Amniotic stem cell (primary cell): ENCODE data around the gene DMD.
"Not testable (repeated sequence)": the region's sequence is repeated elsewhere in the genome, so short reads cannot be mapped to it uniquely, and the experiment has no call there.

Source experiments
- DNase-seq: peaks from one replicate; lab custom pipeline; 2025; lab: John Stamatoyannopoulos, UW

Gene DMD

GRCh38 chrX:32268207-32268606, 943.1 kb downstream of the DMD start:
- DNase-seq, result no peak

DNA sequence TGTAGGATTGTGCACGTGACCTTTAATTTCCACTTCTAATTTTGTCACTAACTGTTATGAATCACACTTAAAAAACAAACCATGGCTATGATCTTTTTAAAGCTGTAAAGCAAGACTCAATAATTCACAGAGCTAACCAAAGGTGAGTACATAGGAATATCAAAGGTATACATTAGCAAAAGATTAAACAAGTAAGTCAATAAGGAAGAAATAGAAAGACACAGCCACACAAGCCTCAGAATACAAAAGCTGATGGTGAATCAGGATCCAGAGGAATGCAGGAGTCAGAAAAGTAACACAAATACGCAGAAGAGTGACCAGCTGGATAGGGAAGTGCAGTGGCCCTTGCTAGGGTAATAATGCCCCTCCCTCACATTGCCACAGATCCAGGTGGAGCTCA, 943.6 kb downstream of the DMD start:
- no peak for DNase-seq

- not testable (repeated sequence) for DNase-seq
Measured at GRCh38 chrX:32246675-32247074, 964.7 kb downstream of the DMD start.

- DNase-seq, result no peak
Measured at GRCh38 chrX:32195611-32196010, 1015.7 kb downstream of the DMD start.

DNA sequence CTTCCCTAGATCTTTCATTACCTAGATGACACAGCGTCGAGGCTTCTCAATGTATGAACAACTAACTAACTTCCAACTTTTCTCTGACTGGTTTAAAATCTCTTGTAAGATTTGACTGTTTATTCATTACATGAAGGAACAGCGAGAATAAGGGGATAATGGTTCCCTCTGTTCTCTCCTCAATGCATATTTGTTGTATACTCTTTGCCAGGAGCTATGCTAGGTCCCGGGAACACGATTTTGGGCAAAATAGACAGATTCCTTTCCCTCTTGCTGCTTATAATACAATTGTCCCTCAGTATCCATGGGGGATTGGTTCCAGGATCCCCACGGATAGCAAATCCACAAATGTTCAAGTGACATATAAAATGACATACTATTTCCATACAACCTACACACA, 1020.0 kb downstream of the DMD start:
- no peak for DNase-seq

DNA sequence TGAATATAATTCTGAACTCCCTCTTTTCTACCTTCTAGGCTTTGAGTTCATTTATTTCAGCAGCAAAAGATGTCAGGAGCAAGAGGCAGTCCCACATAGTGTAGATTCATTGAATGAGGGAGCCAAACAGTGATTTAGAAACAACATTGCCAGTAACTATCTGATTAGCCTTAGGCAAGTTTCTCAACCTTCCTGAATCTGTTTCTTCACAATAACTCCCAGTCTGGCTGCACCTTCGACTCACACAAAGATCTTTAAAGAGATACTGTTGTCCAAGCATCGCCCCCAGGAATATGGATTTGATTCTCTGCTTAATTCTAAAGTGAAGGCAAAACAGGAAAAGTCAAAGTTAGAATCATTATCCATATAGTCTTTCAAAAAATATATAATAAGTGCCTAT, 1026.2 kb downstream of the DMD start:
- no peak for DNase-seq

GRCh38 chrX:32183066-32183465, 1028.3 kb downstream of the DMD start:
- DNase-seq, result no peak

DNA sequence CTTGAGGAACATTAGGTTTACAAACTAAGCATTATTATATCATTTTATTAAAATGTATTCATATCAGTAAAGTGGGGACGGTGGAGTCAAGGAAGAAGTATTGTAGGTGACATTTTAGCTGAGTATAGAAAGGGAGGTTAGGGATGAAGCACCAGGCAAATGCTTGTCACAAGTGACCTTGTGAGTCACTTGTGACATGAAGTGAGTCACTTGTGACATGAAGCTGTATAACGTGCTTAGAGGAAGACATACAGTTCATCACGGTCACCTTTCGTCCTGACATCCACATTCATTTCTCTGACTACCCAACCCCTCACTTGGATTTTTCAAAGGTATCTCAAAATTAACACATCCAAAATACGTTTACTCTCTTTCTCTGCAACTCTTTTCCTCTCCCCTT, 1034.8 kb downstream of the DMD start:
- no peak for DNase-seq

DNA sequence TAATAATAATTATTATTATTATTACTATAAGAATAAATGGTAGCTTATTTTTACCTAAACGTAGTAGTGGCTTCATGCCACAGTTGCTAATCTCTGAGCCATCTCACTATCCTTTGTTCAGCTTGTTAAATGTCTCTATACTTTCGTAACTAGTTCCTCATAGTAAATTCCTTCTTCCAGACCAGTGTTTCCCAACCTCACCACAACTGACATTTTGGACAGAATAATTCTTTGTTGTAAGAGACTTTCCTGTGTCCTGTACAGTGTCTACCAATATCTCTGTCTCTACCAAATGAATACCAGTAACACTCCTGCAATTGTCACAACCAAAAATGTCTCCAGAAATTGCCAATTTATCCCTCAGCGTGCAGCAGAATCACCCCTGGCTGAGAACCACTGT, 1040.9 kb downstream of the DMD start:
- DNase-seq, result no peak

DNA sequence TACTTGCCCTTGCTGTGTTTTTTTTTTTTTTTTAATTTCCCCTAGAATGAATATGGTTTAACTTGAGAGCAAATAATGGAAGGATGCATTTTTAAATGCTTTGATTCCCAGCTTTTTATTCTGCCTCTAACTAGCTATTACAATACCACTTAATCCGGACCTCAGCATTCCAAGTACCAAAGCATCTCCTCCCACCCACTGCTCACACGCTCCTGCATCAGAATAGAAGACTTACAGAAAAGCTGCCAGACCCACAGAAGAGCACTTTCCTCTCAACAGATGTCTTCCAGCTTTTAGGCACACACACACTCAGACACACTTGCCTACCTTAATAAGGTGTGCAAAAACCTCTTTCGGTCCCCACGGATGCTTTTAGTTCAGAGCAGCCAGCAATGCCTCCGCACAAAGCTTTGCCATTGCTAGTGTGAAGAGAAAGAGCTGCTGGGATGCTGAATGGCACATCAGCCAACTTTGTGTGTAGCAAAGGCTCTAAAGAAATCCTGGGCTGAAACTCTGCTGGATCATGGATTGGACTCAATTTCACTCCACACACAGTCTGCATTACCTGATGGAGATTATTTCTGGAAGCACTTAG, 1056.2 kb downstream of the DMD start:
- DNase-seq, result no peak

DNA sequence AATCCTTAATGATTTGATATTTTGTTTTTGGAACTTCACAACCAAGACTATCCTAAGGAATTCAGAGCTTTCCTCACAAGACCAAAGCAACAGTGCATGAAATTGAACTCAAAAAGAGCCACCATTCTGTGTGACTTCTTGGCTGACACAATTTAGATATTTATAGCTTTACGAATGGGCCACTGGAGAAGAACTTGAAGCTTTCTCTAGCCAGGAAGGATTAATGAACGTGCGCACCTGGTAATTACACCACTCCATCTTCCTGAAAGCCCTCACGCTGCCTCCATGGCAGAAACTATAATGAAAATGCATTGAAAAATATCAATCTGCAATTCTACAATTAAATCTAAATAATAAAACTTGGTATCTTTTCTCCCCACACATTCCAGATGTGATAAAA, 1057.8 kb downstream of the DMD start:
- DNase-seq, result no peak

- DNase-seq, result no peak
Measured at GRCh38 chrX:32150141-32150540, 1061.2 kb downstream of the DMD start.

GRCh38 chrX:32141841-32142240, 1069.5 kb downstream of the DMD start:
- DNase-seq, result no peak

GRCh38 chrX:32139476-32139875, 1071.9 kb downstream of the DMD start:
- DNase-seq, result no peak

- no peak for DNase-seq
Measured at GRCh38 chrX:32137525-32137924, 1073.8 kb downstream of the DMD start.

DNA sequence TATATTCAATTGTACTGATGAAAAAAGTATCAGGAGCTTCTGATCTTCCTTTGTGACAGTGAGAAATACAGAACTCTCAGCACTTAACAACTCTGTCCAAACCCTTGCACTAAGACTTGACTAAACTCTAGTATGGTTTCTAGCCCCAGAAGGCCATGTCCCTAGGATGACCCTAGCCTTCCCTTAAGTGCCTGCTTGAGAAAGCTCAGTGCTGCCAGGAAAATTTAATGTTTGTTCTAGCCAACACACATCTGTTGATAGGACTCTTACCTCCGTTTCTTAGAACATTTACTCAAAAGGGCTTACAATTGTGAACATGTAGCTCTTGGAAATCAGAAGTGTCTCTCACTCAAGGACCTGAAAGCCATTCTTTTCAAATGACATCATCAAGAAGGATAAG, 1084.4 kb downstream of the DMD start:
- no peak for DNase-seq

- no peak for DNase-seq
Measured at GRCh38 chrX:32118832-32119231, 1092.5 kb downstream of the DMD start.

DNA sequence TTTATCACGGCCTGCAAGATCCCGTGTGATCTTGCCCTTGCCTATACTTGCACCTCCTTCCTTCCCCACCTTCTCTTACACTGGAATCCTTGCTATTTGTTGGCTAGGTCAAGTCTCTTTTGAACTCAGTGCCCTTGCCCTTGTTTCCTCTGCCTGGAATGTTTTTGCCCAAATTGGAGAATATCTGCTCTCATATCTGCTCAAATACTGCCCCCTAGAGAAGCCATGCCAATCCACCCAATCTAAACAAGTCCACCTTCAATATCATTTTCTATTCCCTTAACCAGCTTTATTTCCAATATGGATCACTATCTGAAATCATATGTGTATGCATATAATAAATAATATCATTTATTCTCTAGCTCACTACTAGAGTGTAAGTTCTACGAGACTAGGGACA, 1095.3 kb downstream of the DMD start:
- no peak for DNase-seq

- DNase-seq, result no peak
Measured at GRCh38 chrX:32087663-32088062, 1123.7 kb downstream of the DMD start.

DNA sequence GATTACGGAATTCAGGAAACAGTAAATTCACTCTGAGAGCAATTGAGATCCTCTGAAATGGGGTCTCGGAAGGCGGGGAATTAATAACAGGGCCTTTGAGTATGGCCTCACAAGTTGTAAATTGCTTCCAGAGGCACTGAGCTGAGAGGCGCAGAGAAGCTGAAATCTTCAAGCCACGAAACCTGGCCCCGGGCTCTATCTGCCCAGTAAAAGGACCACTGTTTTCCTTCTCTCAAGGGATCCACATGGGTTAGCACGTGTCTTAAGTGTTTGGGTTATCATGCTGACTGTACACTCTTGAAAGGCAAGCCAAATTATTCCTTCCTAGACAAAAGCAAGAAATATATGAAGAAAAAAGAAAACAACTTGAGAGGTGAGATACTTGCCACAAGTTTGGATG, 1126.6 kb downstream of the DMD start:
- DNase-seq, result no peak

- no peak for DNase-seq
Measured at GRCh38 chrX:32048285-32048684, 1163.1 kb downstream of the DMD start.

DNA sequence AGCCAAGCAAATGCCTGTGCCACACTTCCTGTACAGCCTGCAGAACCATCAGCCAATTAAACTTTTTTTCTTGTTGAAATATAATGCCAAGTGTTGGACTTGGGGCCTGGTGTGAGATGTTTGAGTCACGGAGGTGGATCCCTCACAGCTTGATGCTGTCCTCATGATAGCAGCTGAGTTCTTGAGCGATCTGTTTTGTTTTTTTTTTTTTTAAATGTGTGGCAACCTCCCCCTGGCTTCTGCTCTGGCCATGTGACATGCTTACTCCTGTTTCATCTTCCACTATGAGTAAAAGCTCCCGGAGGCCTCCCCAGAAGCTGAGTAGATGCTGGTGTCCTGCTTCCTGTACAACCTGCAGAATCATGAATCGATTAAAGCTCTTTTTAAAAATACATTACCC, 1166.2 kb downstream of the DMD start:
- DNase-seq, result no peak

DNA sequence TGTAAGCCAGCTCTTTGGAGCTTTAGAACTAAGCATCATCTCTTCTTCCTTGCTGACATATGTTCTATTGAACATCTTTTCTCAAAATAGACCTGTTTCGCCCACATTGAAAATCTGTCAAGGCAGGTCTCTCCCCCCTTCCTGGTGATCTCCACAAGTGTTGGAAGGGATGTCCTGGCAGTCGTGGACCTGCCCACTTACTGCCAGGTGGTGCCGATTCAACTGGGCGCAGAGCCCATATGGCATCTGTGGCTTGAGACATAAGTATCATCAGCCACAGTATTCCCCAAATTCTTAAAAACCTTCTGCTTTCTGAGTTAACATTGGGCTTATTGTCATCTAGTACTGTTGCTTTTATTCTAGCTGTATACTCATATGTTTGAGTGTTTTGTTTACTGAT, 1170.2 kb downstream of the DMD start:
- DNase-seq, result no peak

DNA sequence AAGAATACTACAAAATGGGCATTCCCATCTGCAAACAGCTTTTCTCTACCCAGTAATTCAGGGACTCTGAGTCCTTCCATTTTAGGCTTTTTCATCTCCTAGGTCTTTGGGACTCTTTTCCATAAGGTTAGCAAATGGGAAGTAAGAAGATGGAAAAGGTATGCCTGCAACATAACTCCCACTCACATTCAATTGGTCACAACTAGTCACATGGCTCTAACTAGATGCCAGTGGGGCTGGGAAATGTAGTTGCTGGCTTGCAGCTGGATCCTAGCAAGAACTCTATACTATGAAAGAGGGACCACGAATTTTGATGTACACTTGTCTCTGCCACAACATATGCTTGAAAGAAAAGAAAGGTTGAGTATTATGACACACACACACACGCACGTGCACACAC, 1184.6 kb downstream of the DMD start:
- no peak for DNase-seq

GRCh38 chrX:32024072-32024471, 1187.3 kb downstream of the DMD start:
- DNase-seq, result no peak
